ENCODE results near the gene P4HA1. TPM values are rescaled to one million over a fixed set of nuclear protein-coding genes. Genes with fewer than 3 reads are reported as not detected.

P4HA1 gene
- total RNA-seq, 2 experiments from 2014 or later: 47.3 to 51.2 TPM

- peaks cover 32% of the 10 kb centered on the region for H3K9me3 Mint-ChIP-seq
- POLR2A ChIA-PET: no interaction called here
- no peak overlapping the region for H3K4me3 Mint-ChIP-seq
- no peak overlapping the region for H3K27ac Mint-ChIP-seq
- DNase-seq (no peak), ATAC-seq (ENCODE audit: low read depth) (no peak)
- H3K27me3 Mint-ChIP-seq: peaks cover 17% of the 10 kb centered on the region
- H3K36me3 Mint-ChIP-seq: peaks cover 14% of the 10 kb centered on the region
- H3K4me1 Mint-ChIP-seq: no peaks in the 10 kb centered on the region
These were observed 119.8 kb downstream of the P4HA1 start for GRCh38 chr10:72976886-72977285.

Other genes with a start within 250 kb of the P4HA1 start
- gene OIT3, start 203.1 kb downstream of the P4HA1 start, total RNA-seq: not detected
- gene PLA2G12B, start 142.1 kb downstream of the P4HA1 start, total RNA-seq: not detected
- gene NUDT13, start 13.6 kb upstream of the P4HA1 start, total RNA-seq: 1 to 10 TPM; 2.1 to 2.8 TPM
- gene ECD, start 71.1 kb upstream of the P4HA1 start, total RNA-seq: 10 to 100 TPM; 30.1 to 31.7 TPM
- gene FAM149B1, start 71.3 kb upstream of the P4HA1 start, total RNA-seq: 10 to 100 TPM; 15.6 to 18.4 TPM
- gene DNAJC9, start 150.4 kb upstream of the P4HA1 start, total RNA-seq: 10 to 100 TPM; 50.1 to 51.8 TPM
- gene MRPS16, start 155.8 kb upstream of the P4HA1 start, total RNA-seq: 10 to 100 TPM; 73.5 to 78.4 TPM

All from activated naive CD8-positive, alpha-beta T cell treated with anti-CD3 and anti-CD28 coated beads, Interleukin-2, amount 10 ng/mL, durations not matched to agents 7 days and 5 days (primary cell).